ENCODE data around the gene LIPK. TPM values are rescaled to one million over a fixed set of nuclear protein-coding genes. Genes with fewer than 3 reads are reported as not detected.
"Not testable (repeated sequence)": the region's sequence is repeated elsewhere in the genome, so short reads cannot be mapped to it uniquely, and the experiment has no call there.

The LIPK gene
- total RNA-seq, 1 donor from 2014 or later, result not detected

- H3K4me1 ChIP-seq, result no peaks in the 10 kb centered on the region
- intact Hi-C loops (cut with DNase I), result no loop called here
- no peak overlapping the region for H3K4me3 ChIP-seq
- H3K36me3 ChIP-seq, result no peaks in the 10 kb centered on the region
- ATAC-seq, result no peak
- no peak for TF ChIP-seq CTCF (IDR thresholded peaks at IDR 0.05)
- DNase-seq, result no peak
- H3K27ac ChIP-seq, result no peak overlapping the region
- no peaks in the 10 kb centered on the region for H3K9me3 ChIP-seq
- no peaks in the 10 kb centered on the region for H3K27me3 ChIP-seq
Measured at GRCh38 chr10:88661577-88661976, 44.5 kb upstream of the LIPK start.

DNA sequence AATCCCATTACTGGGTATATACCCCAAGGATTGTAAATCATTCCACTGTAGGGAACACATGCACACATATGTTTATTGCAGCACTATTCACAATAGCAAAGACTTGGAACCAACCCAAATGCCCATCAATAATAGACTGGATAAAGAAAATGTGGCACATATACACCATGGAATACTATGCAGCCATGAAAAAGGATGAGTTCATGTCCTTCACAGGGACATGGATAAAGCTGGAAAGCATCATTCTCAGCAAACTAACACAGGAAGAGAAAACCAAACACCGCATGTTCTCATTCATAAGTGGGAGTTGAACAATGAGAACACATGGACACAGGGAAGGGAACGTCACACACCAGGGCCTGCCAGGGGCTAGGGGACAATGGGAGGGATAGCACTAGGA is 42.9 kb upstream of the LIPK start:
- H3K4me1 ChIP-seq; ATAC-seq; intact Hi-C loops (cut with DNase I); H3K27ac ChIP-seq; DNase-seq; H3K4me3 ChIP-seq; H3K27me3 ChIP-seq; H3K36me3 ChIP-seq; H3K9me3 ChIP-seq: not testable (repeated sequence)

- Histone ChIP-seq H3K4me3 (no peak within 1 kb of the TSS), H3K27me3 (no peaks in the 10 kb centered on the region), H3K9me3 (no peaks in the 10 kb centered on the region), H3K4me1 (no peaks in the 10 kb centered on the region), H3K36me3 (no peaks in the 10 kb centered on the region), H3K27ac (no peak within 1 kb of the TSS)
- ATAC-seq, result no peak
- intact Hi-C loops (cut with DNase I), result no loop called here
- no peak for TF ChIP-seq CTCF (IDR thresholded peaks at IDR 0.05)
- no peak for DNase-seq
Measured at GRCh38 chr10:88664142-88664541, 41.9 kb upstream of the LIPK start, which contains the start of gene LIPF. TSS of gene LIPF (plus strand) at chr10:88664442. CDS start at chr10:88667298, 2,856 bp downstream.

DNA sequence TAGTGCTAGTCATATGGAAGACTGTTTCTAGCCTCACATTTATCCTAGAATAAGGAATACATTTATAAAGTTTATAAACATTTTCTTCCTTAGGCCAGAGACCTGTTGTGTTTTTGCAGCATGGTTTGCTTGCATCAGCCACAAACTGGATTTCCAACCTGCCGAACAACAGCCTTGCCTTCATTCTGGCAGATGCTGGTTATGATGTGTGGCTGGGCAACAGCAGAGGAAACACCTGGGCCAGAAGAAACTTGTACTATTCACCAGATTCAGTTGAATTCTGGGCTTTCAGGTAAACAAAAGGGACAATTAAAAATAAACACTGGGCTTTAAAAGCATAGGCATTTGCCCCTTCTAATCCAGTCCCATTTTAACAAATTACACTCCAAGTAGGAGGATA is 37.6 kb upstream of the LIPK start:
- no peaks in the 10 kb centered on the region for H3K4me1 ChIP-seq
- intact Hi-C loops (cut with DNase I), result no loop called here
- no peaks in the 10 kb centered on the region for H3K36me3 ChIP-seq
- no peak overlapping the region for H3K27ac ChIP-seq
- ATAC-seq, result no peak
- no peak overlapping the region for H3K4me3 ChIP-seq
- no peaks in the 10 kb centered on the region for H3K27me3 ChIP-seq
- no peak for TF ChIP-seq CTCF (IDR thresholded peaks at IDR 0.05)
- no peaks in the 10 kb centered on the region for H3K9me3 ChIP-seq
- no peak for DNase-seq

DNA sequence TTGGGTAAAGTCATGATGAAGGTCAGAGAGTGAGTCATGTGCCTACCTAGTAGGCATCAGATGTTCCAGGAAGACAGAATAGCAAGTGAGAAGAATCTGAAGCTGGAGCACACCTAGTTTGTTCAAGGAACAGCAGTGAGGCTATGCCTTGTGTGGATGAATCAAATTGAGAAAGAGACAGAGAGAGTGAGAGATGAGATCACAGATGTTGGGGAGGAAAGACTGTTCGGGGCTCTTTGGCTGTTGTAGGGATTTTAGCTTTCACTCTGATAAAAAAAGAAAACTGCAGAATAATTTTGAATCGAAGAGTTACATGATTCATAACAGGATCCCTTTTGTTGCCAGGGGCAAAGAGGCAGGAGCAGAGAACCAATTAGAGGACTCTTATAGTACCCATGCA is 35.6 kb upstream of the LIPK start:
- DNase-seq (no peak), ATAC-seq (no peak)
- H3K9me3 ChIP-seq, result no peaks in the 10 kb centered on the region
- intact Hi-C loops (cut with DNase I), result no loop called here
- H3K4me1 ChIP-seq, result no peaks in the 10 kb centered on the region
- no peak overlapping the region for H3K27ac ChIP-seq
- no peaks in the 10 kb centered on the region for H3K36me3 ChIP-seq
- H3K4me3 ChIP-seq, result no peak overlapping the region
- TF ChIP-seq CTCF (IDR thresholded peaks at IDR 0.05), result no peak
- H3K27me3 ChIP-seq, result no peaks in the 10 kb centered on the region

DNA sequence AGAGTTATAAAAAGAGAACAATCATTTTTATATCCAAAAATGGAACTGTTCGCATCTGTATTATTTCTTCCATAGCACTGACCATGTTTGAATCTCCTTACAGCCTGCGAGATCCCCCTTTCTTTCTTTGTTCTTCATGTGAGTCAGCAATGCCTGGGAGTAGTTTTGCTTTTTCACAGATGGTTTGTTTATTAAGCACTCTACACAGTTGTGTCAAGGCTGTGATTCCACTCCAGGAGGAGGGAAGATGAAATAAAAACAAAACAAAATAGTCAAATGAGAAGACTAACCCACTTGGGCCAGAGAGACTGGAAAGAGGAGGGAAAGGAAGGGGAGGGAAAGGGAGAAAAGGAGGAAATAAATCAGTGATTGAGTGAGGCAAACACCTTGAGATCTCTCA is 34.0 kb upstream of the LIPK start:
- no peak for TF ChIP-seq CTCF (IDR thresholded peaks at IDR 0.05)
- no peak overlapping the region for H3K4me3 ChIP-seq
- no peaks in the 10 kb centered on the region for H3K4me1 ChIP-seq
- no peaks in the 10 kb centered on the region for H3K27me3 ChIP-seq
- no peaks in the 10 kb centered on the region for H3K9me3 ChIP-seq
- DNase-seq (no peak), ATAC-seq (no peak)
- no peak overlapping the region for H3K27ac ChIP-seq
- intact Hi-C loops (cut with DNase I), result no loop called here
- no peaks in the 10 kb centered on the region for H3K36me3 ChIP-seq

Measured in upper lobe of right lung (tissue), 1 donor.